Loucy (cell line): ENCODE data around the gene ZNF709.

Experiments used
- EZH2phosphoT487 ChIP-seq: fragments of 200-600 bp; IDR thresholded peaks from 2 replicates; pipeline ENCODE4 v1.6.1; 2018; ENCODE audit warnings: antibody characterized with exemption, mild to moderate bottlenecking, moderate library complexity, borderline replicate concordance
- TF ChIP-seq, protein P1 (sequence below): fragments of 200-600 bp; sonication (generic); conservative IDR thresholded peaks from 2 replicates; pipeline ENCODE4 v1.5.1; 2014; ENCODE audit warnings: mild to moderate bottlenecking, antibody characterized with exemption, low read length

DNA sequence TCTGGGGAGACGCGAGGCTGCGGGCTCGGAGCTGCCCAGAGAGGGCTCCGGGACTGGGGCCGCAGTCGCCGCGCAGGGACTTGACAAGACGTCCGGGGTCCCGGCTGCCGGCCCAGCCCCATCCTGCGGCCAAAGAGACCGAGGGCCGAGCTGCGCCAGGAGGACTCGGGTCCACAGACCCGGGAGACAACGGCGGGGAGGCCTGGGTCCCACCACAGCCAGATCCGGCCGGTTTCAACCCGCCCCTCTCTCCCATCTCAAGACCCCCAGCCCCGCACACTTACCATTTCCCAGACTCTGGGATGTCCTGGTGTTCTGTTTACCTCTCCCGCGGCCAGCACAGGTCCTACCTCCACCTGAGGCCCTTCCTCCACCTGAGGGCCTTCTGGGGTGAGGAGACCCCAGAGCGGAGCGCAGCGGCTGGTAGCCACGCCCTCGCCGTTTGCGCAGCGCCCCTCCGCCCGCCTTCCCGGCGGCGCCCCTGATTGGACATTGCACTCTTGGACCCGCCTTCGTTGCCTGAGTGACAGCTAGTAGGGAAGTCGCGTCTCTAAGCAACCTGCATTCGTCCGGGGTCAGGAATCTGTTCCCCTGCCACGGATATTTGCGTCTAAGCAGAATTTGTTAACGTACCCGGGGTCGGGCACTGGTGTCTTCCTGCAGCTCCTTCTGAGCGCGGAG is at the start of gene ZNF709:
- TF ChIP-seq, protein P1, sequence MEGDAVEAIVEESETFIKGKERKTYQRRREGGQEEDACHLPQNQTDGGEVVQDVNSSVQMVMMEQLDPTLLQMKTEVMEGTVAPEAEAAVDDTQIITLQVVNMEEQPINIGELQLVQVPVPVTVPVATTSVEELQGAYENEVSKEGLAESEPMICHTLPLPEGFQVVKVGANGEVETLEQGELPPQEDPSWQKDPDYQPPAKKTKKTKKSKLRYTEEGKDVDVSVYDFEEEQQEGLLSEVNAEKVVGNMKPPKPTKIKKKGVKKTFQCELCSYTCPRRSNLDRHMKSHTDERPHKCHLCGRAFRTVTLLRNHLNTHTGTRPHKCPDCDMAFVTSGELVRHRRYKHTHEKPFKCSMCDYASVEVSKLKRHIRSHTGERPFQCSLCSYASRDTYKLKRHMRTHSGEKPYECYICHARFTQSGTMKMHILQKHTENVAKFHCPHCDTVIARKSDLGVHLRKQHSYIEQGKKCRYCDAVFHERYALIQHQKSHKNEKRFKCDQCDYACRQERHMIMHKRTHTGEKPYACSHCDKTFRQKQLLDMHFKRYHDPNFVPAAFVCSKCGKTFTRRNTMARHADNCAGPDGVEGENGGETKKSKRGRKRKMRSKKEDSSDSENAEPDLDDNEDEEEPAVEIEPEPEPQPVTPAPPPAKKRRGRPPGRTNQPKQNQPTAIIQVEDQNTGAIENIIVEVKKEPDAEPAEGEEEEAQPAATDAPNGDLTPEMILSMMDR, result no peak
- no peak for TF ChIP-seq EZH2phosphoT487
